A549 (cell line): ENCODE measurements around the gene IFT80. TPM values are rescaled to one million over a fixed set of nuclear protein-coding genes. Genes with fewer than 3 reads are reported as not detected.

ENCODE experiments used
- ATAC-seq, 2 experiments: fragments of 200-7000 bp in 1 of 2; fragments of >200 bp in 1 of 2; cut with Nextera tagmentation in 1 of 2; cut with Tn5 transposase in 1 of 2; 3 replicates each; pipeline versions ENCODE4 v1.8.0 to v1.9.1; 2018 to 2020; ENCODE audit warnings: mild to moderate bottlenecking in 1 of 2, moderate library complexity in 1 of 2
- CTCF ChIA-PET: fragments of 300-600 bp; sonication (Branson Sonifier 250); formaldehyde crosslinking; extraction: SDS; loops from one replicate; lab custom pipeline; 2021; ENCODE audit warnings: antibody characterized with exemption, inconsistent platforms; lab: Yijun Ruan, JAX
- POLR2A ChIA-PET: fragments of 350-600 bp; formaldehyde crosslinking; extraction: SDS; loops from one replicate; lab custom pipeline; 2021; ENCODE audit warnings: antibody characterized with exemption, inconsistent platforms; lab: Yijun Ruan, JAX
- DNase-seq, 2 experiments: peaks; one replicate each; pipeline versions ENCODE4 v3.0.0 to v3.0.0-alpha.2; 2011 to 2016; ENCODE audit warnings: low read depth in 1 of 2, low spot score in 1 of 2
- FAIRE-seq: peaks from 2 replicates; lab custom pipeline; 2011; peaks lifted over from hg19 to GRCh38; lab: Jason Lieb, UNC
- H3K27ac ChIP-seq, 2 experiments: fragments of >200 bp; sonication (Bioruptor Twin); formaldehyde crosslinking; 3 replicates each; pipeline ENCODE4 v1.5.1; 2016 to 2017
- H3K4me1 ChIP-seq: fragments of >200 bp; sonication (Bioruptor Twin); formaldehyde crosslinking; 3 replicates; pipeline ENCODE4 v1.6.1; 2016
- H3K4me2 ChIP-seq: fragments of >200 bp; sonication (Bioruptor Twin); formaldehyde crosslinking; 3 replicates; pipeline ENCODE4 v1.6.1; 2016
- H3K4me3 ChIP-seq: fragments of >200 bp; sonication (Bioruptor Twin); formaldehyde crosslinking; 3 replicates; pipeline ENCODE4 v1.5.1; 2016
- H3K9me3 ChIP-seq: fragments of >200 bp; sonication (Bioruptor Twin); formaldehyde crosslinking; 3 replicates; pipeline ENCODE4 v1.6.1; 2016
- BHLHE40 ChIP-seq: IDR thresholded peaks from 2 replicates; pipeline ENCODE4 v1.6.1; 2012; ENCODE audit warnings: low read depth, low read length, inconsistent platforms
- CTCF ChIP-seq: fragments of >200 bp; sonication (Bioruptor Twin); formaldehyde crosslinking; IDR thresholded peaks from 3 replicates; pipeline ENCODE4 v1.5.1; 2016
- EHMT2 ChIP-seq: fragments of 200-600 bp; sonication (generic); IDR thresholded peaks from 2 replicates; pipeline ENCODE4 v1.6.1; 2016; ENCODE audit warnings: antibody characterized with exemption, low read depth, mild to moderate bottlenecking, moderate library complexity
- EP300 ChIP-seq, 2 experiments: fragments of >200 bp; sonication (Bioruptor Twin); formaldehyde crosslinking; IDR thresholded peaks; 2 replicates in 1 of 2; 3 replicates in 1 of 2; pipeline ENCODE4 v1.6.1; 2016 to 2017
- GATA3 ChIP-seq: IDR thresholded peaks from 2 replicates; pipeline ENCODE4 v1.6.1; 2012; ENCODE audit warnings: borderline replicate concordance
- HDAC2 ChIP-seq: fragments of 200-600 bp; sonication (generic); IDR thresholded peaks from 2 replicates; pipeline ENCODE4 v1.6.1; 2016
- HEYL ChIP-seq: fragments of 250-450 bp; sonication (Bioruptor Pico); IDR thresholded peaks from 2 replicates; pipeline ENCODE4 v1.8.0; 2021; ENCODE audit warnings: mild to moderate bottlenecking, moderate library complexity
- HOXA7 ChIP-seq: fragments of 250-450 bp; sonication (Bioruptor Pico); IDR thresholded peaks from 2 replicates; pipeline ENCODE4 v1.5.0; 2020; ENCODE audit warnings: mild to moderate bottlenecking, moderate library complexity
- KDM5A ChIP-seq: fragments of 200-600 bp; sonication (generic); IDR thresholded peaks from 2 replicates; pipeline ENCODE4 v1.6.1; 2016; ENCODE audit warnings: antibody characterized with exemption, mild to moderate bottlenecking
- NFE2L2 ChIP-seq: fragments of 150-350 bp; conservative IDR thresholded peaks from 2 replicates; pipeline ENCODE4 v1.6.1; 2014; ENCODE audit warnings: low read length
- PBX3 ChIP-seq: IDR thresholded peaks from 2 replicates; pipeline ENCODE4 v1.6.1; 2012
- RCOR1 ChIP-seq: fragments of 150-350 bp; IDR thresholded peaks from 2 replicates; pipeline ENCODE4 v1.6.1; 2014; ENCODE audit warnings: antibody characterized with exemption, low read length, low read depth
- RFX5 ChIP-seq: fragments of 450-650 bp; IDR thresholded peaks from 2 replicates; pipeline ENCODE4 v1.7.1; 2014; ENCODE audit warnings: antibody characterized with exemption, mild to moderate bottlenecking, moderate library complexity
- RNF2 ChIP-seq: fragments of 200-600 bp; sonication (generic); IDR thresholded peaks from 2 replicates; pipeline ENCODE4 v1.6.1; 2016; ENCODE audit warnings: low read depth, mild to moderate bottlenecking, antibody characterized with exemption, moderate library complexity, borderline replicate concordance
- SREBF2 ChIP-seq: fragments of 450-650 bp; IDR thresholded peaks from 2 replicates; pipeline ENCODE4 v1.6.1; 2014; ENCODE audit warnings: mild to moderate bottlenecking, moderate library complexity
- TFCP2L1 ChIP-seq: fragments of 250-450 bp; sonication (Bioruptor Pico); IDR thresholded peaks from 2 replicates; pipeline ENCODE4 v1.5.0; 2021; ENCODE audit warnings: mild to moderate bottlenecking
- ZNF302 ChIP-seq: fragments of 250-450 bp; sonication (Bioruptor Pico); IDR thresholded peaks from 2 replicates; pipeline ENCODE4 v1.9.0; 2021; ENCODE audit warnings: inconsistent platforms, mild to moderate bottlenecking, moderate library complexity
- whole genome bisulfite sequencing: methylation state at CpG from one replicate; pipeline ENCODE4 v1.1.6; 2017; ENCODE audit errors: missing lambda C conversion rate; 5-methylcytosine and 5-hydroxymethylcytosine counted together
- polyA plus RNA-seq, 4 experiments: library from polyadenylated mRNA; depleted of rRNA in 3 of 4; stranded (reverse); fragments of >200 nt; fragmentation: RNase III in 1 of 4; extraction: RNeasy Plus Mini Kit Qiagen cat#74134 plus additional on column Dnase treatment in 1 of 4; gene quantifications; 2 replicates in 3 of 4; 3 replicates in 1 of 4; pipeline ENCODE4 v1.2.3, GENCODE V29; 2011 to 2017
- TF ChIP-seq, protein P1 (sequence below): fragments of >200 bp; sonication (Bioruptor Twin); formaldehyde crosslinking; IDR thresholded peaks from 3 replicates; pipeline ENCODE4 v1.6.1; 2016
- TF ChIP-seq, protein P2 (sequence below): fragments of 250-450 bp; sonication (Bioruptor Pico); IDR thresholded peaks from 2 replicates; pipeline ENCODE4 v1.5.0; 2020; ENCODE audit warnings: low read depth, mild to moderate bottlenecking, moderate library complexity

Gene IFT80
- polyA plus RNA-seq, 2 of the 4 experiments (the other 2 are of a cell fraction): 30.6 to 41.8 TPM

DNA sequence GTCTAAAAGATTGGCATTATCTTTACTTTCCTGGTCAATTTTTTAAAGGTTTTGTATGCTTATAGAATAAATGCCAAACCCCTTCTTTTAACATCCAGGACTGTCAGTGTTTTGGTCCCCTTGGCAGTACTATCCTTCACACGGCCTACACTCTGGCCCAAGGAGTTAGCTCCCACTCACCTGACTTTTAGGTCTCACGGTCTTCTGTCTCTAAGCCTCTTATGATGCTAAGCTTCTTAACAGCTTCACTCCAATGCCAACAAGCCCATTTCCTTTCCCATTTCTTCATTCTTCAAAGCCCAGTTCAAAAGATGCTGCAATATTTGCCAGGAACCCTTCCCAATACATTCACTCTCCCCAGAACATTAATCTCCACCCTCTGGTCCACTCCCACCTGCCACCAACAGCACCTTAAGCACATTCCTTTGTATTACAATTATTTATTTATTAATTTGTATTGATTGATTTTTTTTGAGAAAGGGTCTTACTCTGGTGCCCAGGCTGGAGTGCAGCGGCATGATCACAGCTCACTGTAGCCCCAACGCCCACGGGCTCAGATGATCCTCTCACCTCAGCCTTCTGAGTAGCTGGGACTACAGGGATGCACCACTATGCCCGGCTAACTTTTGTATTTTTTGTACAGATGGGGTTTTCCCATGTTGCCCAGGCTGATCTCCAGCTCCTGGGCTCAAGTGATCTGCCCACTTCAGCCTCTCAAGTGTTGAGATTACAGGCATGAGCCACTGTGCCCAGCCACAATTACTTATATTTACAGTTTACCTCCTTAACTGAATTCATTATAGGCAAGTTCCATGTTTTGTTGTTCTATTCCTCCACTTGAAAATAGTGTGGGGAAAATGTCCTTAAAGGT, 27.8 kb downstream of the IFT80 start:
- DNase-seq (no peak), FAIRE-seq (no peak), ATAC-seq (no peak)
- Histone ChIP-seq H3K4me3 (no peak overlapping the region), H3K4me2 (no peak overlapping the region), H3K27ac (no peak overlapping the region), H3K4me1 (peaks cover 36% of the 10 kb centered on the region), H3K9me3 (no peaks in the 10 kb centered on the region)
- POLR2A ChIA-PET: no interaction called here
- TF ChIP-seq BHLHE40: no peak
- TF ChIP-seq TFCP2L1 (CRISPR knock-in tag): no peak
- TF ChIP-seq, protein P1, sequence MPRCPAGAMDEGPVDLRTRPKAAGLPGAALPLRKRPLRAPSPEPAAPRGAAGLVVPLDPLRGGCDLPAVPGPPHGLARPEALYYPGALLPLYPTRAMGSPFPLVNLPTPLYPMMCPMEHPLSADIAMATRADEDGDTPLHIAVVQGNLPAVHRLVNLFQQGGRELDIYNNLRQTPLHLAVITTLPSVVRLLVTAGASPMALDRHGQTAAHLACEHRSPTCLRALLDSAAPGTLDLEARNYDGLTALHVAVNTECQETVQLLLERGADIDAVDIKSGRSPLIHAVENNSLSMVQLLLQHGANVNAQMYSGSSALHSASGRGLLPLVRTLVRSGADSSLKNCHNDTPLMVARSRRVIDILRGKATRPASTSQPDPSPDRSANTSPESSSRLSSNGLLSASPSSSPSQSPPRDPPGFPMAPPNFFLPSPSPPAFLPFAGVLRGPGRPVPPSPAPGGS: no peak
- no peak for TF ChIP-seq CTCF
- TF ChIP-seq PBX3: no peak
- TF ChIP-seq GATA3: no peak
- TF ChIP-seq ZNF302 (CRISPR knock-in tag): no peak
- no peak for TF ChIP-seq HDAC2
- no peak for TF ChIP-seq RCOR1
- TF ChIP-seq RNF2: no peak
- TF ChIP-seq, protein P2, sequence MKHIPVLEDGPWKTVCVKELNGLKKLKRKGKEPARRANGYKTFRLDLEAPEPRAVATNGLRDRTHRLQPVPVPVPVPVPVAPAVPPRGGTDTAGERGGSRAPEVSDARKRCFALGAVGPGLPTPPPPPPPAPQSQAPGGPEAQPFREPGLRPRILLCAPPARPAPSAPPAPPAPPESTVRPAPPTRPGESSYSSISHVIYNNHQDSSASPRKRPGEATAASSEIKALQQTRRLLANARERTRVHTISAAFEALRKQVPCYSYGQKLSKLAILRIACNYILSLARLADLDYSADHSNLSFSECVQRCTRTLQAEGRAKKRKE (CRISPR knock-in tag): no peak
- no peak for TF ChIP-seq RFX5
- no peak for TF ChIP-seq HOXA7 (CRISPR knock-in tag)
- TF ChIP-seq KDM5A: no peak
- no peak for TF ChIP-seq EHMT2
- TF ChIP-seq EP300 (IDR thresholded peaks at IDR 0.05): no peak
- no peak for TF ChIP-seq SREBF2
- CTCF ChIA-PET: no interaction called here
- WGBS: 91% methylated on average over 6 of the region's 6 CpGs

DNA sequence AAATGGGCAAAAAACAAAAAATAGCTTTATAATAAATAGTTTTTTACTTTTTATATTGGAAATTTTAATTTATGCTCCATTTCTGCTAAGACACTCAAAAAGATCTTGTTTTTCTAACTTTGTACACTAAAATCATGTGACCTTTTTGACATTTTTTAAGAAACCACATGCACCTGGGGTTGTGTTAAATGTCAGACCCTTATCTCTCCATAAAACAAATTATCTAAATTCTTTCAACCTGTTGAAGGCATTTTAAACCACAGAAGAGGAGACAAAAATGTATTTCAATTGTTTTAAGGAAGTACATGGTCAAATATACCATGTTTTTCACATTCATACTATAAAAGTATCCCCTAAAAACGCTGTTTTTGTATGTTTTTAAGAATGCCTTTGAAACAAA, 29.2 kb downstream of the IFT80 start:
- H3K9me3 ChIP-seq: no peaks in the 10 kb centered on the region
- TF ChIP-seq CTCF (no peak), NFE2L2 (no peak), HEYL (no peak)
- FAIRE-seq (no peak), DNase-seq (no peak), ATAC-seq (no peak)
- CTCF ChIA-PET: no interaction called here
- H3K27ac ChIP-seq: no peak overlapping the region
- H3K4me3 ChIP-seq: no peak overlapping the region
- H3K4me2 ChIP-seq: no peak overlapping the region
- H3K4me1 ChIP-seq: peaks cover 29% of the 10 kb centered on the region
- POLR2A ChIA-PET: no interaction called here
- WGBS: 87% methylated on average over 1 of the region's 1 CpG
